Upper lobe of left lung (tissue), 6 donors: ENCODE results near the gene PHKB. TPM values are rescaled to one million over a fixed set of nuclear protein-coding genes. Genes with fewer than 3 reads are reported as not detected.
"Not testable (repeated sequence)": the region's sequence is repeated elsewhere in the genome, so short reads cannot be mapped to it uniquely, and the experiment has no call there.

Experiments
- ATAC-seq, 2 donors: fragments of 200-7000 bp; cut with Tn5 transposase; one replicate each; pipeline ENCODE4 v1.9.1; 2022; ENCODE audit warnings: mild to moderate bottlenecking in 2 of 2, moderate library complexity in 2 of 2; ENCODE audit not compliant: low FRiP score in 2 of 2
- DNase-seq, 2 donors: peaks; one replicate each; pipeline ENCODE4 v3.0.0-alpha.2; 2019 to 2020
- H3K27ac ChIP-seq, 4 donors: fragments of 200-600 bp; sonication (generic); one replicate each; pipeline ENCODE4 v1.5.1; 2016 to 2019
- H3K27me3 ChIP-seq, 4 donors: fragments of 200-600 bp; sonication (generic); one replicate each; pipeline ENCODE4 v1.5.1; 2017 to 2019
- H3K36me3 ChIP-seq, 4 donors: fragments of 200-600 bp; sonication (generic); one replicate each; pipeline ENCODE4 v1.5.1; 2016 to 2019
- H3K4me1 ChIP-seq, 4 donors: fragments of 200-600 bp; sonication (generic); one replicate each; pipeline ENCODE4 v1.5.1; 2018 to 2019
- H3K4me3 ChIP-seq, 4 donors: fragments of 200-600 bp; sonication (generic); one replicate each; pipeline ENCODE4 v1.5.1; 2017 to 2019; ENCODE audit warnings: mild to moderate bottlenecking in 2 of 4, moderate library complexity in 1 of 4
- H3K9me3 ChIP-seq, 4 donors: fragments of 200-600 bp; sonication (generic); one replicate each; pipeline ENCODE4 v1.5.1; 2018 to 2019
- CTCF ChIP-seq, 6 experiments: fragments of 450-650 bp in 4 of 6; fragments of 200-600 bp in 2 of 6; sonication (generic) in 2 of 6; IDR thresholded peaks; one replicate each; pipeline ENCODE4 v1.5.1; 2016 to 2019; ENCODE audit warnings: antibody characterized with exemption in 6 of 6
- EP300 ChIP-seq, 4 donors: sonication (generic); formaldehyde crosslinking; IDR thresholded peaks; one replicate each; pipeline ENCODE4 v1.5.1; 2017; ENCODE audit warnings: antibody characterized with exemption in 4 of 4, control low read depth in 2 of 4
- POLR2A ChIP-seq, 4 donors: fragments of 450-650 bp; IDR thresholded peaks; one replicate each; pipeline ENCODE4 v1.5.1; 2016 to 2017; ENCODE audit warnings: antibody characterized with exemption in 4 of 4, mild to moderate bottlenecking in 2 of 4
- POLR2AphosphoS5 ChIP-seq, 2 donors: sonication (generic); formaldehyde crosslinking; IDR thresholded peaks; one replicate each; pipeline ENCODE4 v1.5.1; 2017; ENCODE audit warnings: antibody characterized with exemption in 2 of 2
- WGBS, 2 donors: methylation state at CpG; one replicate each; pipeline ENCODE4 v1.1.5; 2017 to 2018; 5-methylcytosine and 5-hydroxymethylcytosine counted together
- total RNA-seq, 6 donors: library from RNA; depleted of rRNA in 4 of 6; stranded (reverse); fragments of >200 nt in 4 of 6; gene quantifications; one replicate each; pipeline versions ENCODE4 v1.1.0 to v1.2.1, GENCODE V29; 2016 to 2021
- donor health status: DM: no; HTN: no; CAD: no; lungs with moderate emphysema.
- donor health status: DM: no; HTN: yes; CAD: no; lungs with severe emphysema.

The PHKB gene
- total RNA-seq, 6 donors from 2014 or later: 63.0 to 135 (median 78.5) TPM

GRCh38 chr16:47426806-47427205 is 34.3 kb upstream of the PHKB start:
- H3K27me3 ChIP-seq: no peaks in the 10 kb centered on the region
- no peak overlapping the region for H3K4me3 ChIP-seq
- ATAC-seq (no peak), DNase-seq (no peak)
- H3K4me1 ChIP-seq: no peaks in the 10 kb centered on the region
- WGBS, 2 donors: 94 to 100% methylated on average over 1 of the region's 1 CpG
- H3K9me3 ChIP-seq: no peaks in the 10 kb centered on the region
- no peak overlapping the region for H3K27ac ChIP-seq
- H3K36me3 ChIP-seq: peaks cover 4 to 32% (median 15%) of the 10 kb centered on the region in 4 donors
- TF ChIP-seq POLR2AphosphoS5 (IDR thresholded peaks at IDR 0.05) (no peak), CTCF (IDR thresholded peaks at IDR 0.05) (no peak), EP300 (IDR thresholded peaks at IDR 0.05) (no peak), POLR2A (IDR thresholded peaks at IDR 0.05) (no peak)

- Histone ChIP-seq H3K4me3 (no peak overlapping the region), H3K36me3 (peaks cover 0 to 13% (median 4%) of the 10 kb centered on the region in 4 donors), H3K4me1 (no peaks in the 10 kb centered on the region), H3K27me3 (no peaks in the 10 kb centered on the region), H3K9me3 (no peaks in the 10 kb centered on the region), H3K27ac (no peak overlapping the region)
- ATAC-seq (no peak), DNase-seq (no peak)
- no peak for TF ChIP-seq POLR2A (IDR thresholded peaks at IDR 0.05)
- no peak for TF ChIP-seq EP300 (IDR thresholded peaks at IDR 0.05)
- TF ChIP-seq POLR2AphosphoS5 (IDR thresholded peaks at IDR 0.05): no peak
- no peak for TF ChIP-seq CTCF (IDR thresholded peaks at IDR 0.05)
- WGBS, 2 donors: 83 to 85% methylated on average over 3 of the region's 3 CpGs
Observed at GRCh38 chr16:47431960-47432359, 29.2 kb upstream of the PHKB start.

DNA sequence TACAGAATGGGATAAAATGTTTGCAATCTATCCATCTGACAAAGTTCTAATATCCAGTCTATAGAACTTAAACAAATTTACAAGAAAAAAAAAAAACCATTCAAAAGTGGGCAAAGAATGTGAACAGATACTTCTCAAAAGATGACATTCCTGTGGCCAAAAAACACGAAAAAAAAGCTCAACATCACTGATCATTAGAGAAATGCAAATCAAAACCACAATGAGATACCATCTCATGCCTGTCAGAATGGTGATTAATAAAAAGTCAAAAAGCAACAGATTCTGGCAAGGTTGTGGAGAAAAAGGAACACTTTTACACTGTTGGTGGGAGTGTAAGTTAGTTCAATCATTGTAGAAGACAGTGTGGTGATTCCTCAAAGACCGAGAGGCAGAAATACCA is 26.9 kb upstream of the PHKB start:
- H3K4me3 ChIP-seq, H3K27me3 ChIP-seq, H3K4me1 ChIP-seq, ATAC-seq, H3K9me3 ChIP-seq, DNase-seq, H3K27ac ChIP-seq, H3K36me3 ChIP-seq: not testable (repeated sequence)
- WGBS, 2 donors: 83 to 86% methylated on average over 2 of the region's 2 CpGs

GRCh38 chr16:47440066-47440465 is 21.1 kb upstream of the PHKB start:
- 74 to 78% methylated on average over 3 of the region's 3 CpGs for WGBS, 2 donors
- H3K27me3 ChIP-seq, DNase-seq, H3K9me3 ChIP-seq, H3K36me3 ChIP-seq, H3K4me3 ChIP-seq, ATAC-seq, H3K4me1 ChIP-seq, H3K27ac ChIP-seq: not testable (repeated sequence)

GRCh38 chr16:47442884-47443283 is 18.2 kb upstream of the PHKB start:
- not testable (repeated sequence) for H3K36me3 ChIP-seq, H3K4me1 ChIP-seq, H3K27me3 ChIP-seq, DNase-seq, H3K9me3 ChIP-seq, H3K4me3 ChIP-seq, H3K27ac ChIP-seq, ATAC-seq

DNA sequence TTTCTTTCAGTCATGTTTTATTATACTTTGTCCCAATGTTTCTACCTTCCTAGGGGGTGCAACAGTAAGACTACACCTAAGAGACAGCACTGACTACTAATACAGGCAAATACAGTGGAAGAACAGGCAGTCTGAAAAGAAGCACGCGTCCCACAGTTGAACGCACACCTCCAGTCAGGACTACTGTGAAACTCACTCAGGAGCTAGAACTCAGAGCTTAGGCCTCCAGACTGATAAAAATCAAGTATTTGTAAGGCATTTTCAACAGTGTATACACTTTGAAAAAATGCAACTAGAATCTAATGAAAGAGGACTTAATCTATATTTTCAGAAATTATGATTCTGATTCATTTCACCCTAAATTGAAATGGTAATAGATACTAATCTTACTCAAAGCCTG is 14.7 kb upstream of the PHKB start:
- DNase-seq (no peak), ATAC-seq (no peak)
- no peak overlapping the region for H3K27ac ChIP-seq
- 98 to 100% methylated on average over 3 of the region's 3 CpGs for WGBS, 2 donors
- peaks cover 0 to 8% (median 0%) of the 10 kb centered on the region in 4 donors for H3K4me1 ChIP-seq
- no peak for TF ChIP-seq EP300 (IDR thresholded peaks at IDR 0.05)
- no peak for TF ChIP-seq POLR2AphosphoS5 (IDR thresholded peaks at IDR 0.05)
- TF ChIP-seq CTCF (IDR thresholded peaks at IDR 0.05): no peak
- no peaks in the 10 kb centered on the region for H3K9me3 ChIP-seq
- peaks cover 0 to 27% (median 7%) of the 10 kb centered on the region in 4 donors for H3K36me3 ChIP-seq
- no peaks in the 10 kb centered on the region for H3K27me3 ChIP-seq
- H3K4me3 ChIP-seq: no peak overlapping the region
